CD14-positive monocyte (primary cell): ENCODE results near the gene OR5H6. TPM values are rescaled to one million over a fixed set of nuclear protein-coding genes. Genes with fewer than 3 reads are reported as not detected.

Experiments used
- DNase-seq, 3 donors: peaks; one replicate each; pipeline ENCODE4 v3.0.0-alpha.2; 2011 to 2022
- H2AFZ ChIP-seq: 2 replicates; pipeline ENCODE4 v1.6.0; 2012; ENCODE audit warnings: mild to moderate bottlenecking, low read depth, low read length, inconsistent platforms; ENCODE audit not compliant: insufficient read depth, poor library complexity, severe bottlenecking
- H3K27ac ChIP-seq, 2 donors: 1 replicate in 1 of 2; 2 replicates in 1 of 2; pipeline ENCODE4 v1.5.1; 2012 to 2013; ENCODE audit warnings: low read length in 2 of 2, control low read depth in 1 of 2, inconsistent platforms in 1 of 2, low read depth in 1 of 2, mild to moderate bottlenecking in 1 of 2
- H3K27me3 ChIP-seq, 2 donors: one replicate each; pipeline versions ENCODE4 v1.6.0 to v1.6.1; 2011 to 2013; ENCODE audit warnings: low read length in 2 of 2; ENCODE audit not compliant: control insufficient read depth in 2 of 2, insufficient read depth in 2 of 2
- H3K36me3 ChIP-seq, 2 donors: replicated peaks in 1 of 2; 1 replicate in 1 of 2; 2 replicates in 1 of 2; pipeline versions ENCODE4 v1.5.1 to v1.6.1; 2012 to 2013; ENCODE audit warnings: low read length in 2 of 2, control low read depth in 1 of 2, inconsistent platforms in 1 of 2, mild to moderate bottlenecking in 1 of 2; ENCODE audit not compliant: insufficient read depth in 2 of 2, control insufficient read depth in 1 of 2
- H3K4me1 ChIP-seq, 2 donors: 1 replicate in 1 of 2; 2 replicates in 1 of 2; pipeline versions ENCODE4 v1.5.1 to v1.6.1; 2012 to 2013; ENCODE audit warnings: low read length in 2 of 2, control low read depth in 1 of 2, inconsistent platforms in 1 of 2, mild to moderate bottlenecking in 1 of 2, moderate library complexity in 1 of 2; ENCODE audit not compliant: insufficient read depth in 2 of 2, control insufficient read depth in 1 of 2
- H3K4me2 ChIP-seq: replicated peaks from 2 replicates; pipeline ENCODE3; 2012; ENCODE audit warnings: low read length, moderate library complexity, mild to moderate bottlenecking; ENCODE audit not compliant: poor library complexity, severe bottlenecking; ENCODE audit errors: extremely low read depth
- H3K4me3 ChIP-seq, 3 experiments: fragments of 200-600 bp in 1 of 3; sonication (generic) in 1 of 3; replicated peaks in 1 of 3; 1 replicate in 2 of 3; 2 replicates in 1 of 3; pipeline ENCODE4 v1.5.1; 2011 to 2013; ENCODE audit warnings: low read length in 3 of 3, mild to moderate bottlenecking in 3 of 3, control low read depth in 2 of 3, low read depth in 2 of 3, inconsistent platforms in 1 of 3, moderate library complexity in 1 of 3
- H3K79me2 ChIP-seq: 2 replicates; pipeline ENCODE4 v1.6.0; 2012; ENCODE audit warnings: mild to moderate bottlenecking, control low read depth, inconsistent platforms, low read length, moderate library complexity; ENCODE audit not compliant: insufficient read depth
- H3K9ac ChIP-seq: 2 replicates; pipeline ENCODE4 v1.6.0; 2017; ENCODE audit warnings: low read length, mild to moderate bottlenecking; ENCODE audit not compliant: insufficient read depth, poor library complexity, severe bottlenecking
- H3K9me3 ChIP-seq, 2 donors: replicated peaks in 1 of 2; 1 replicate in 1 of 2; 2 replicates in 1 of 2; pipeline versions ENCODE4 v1.5.1 to v1.6.1; 2012 to 2013; ENCODE audit warnings: low read length in 2 of 2, control low read depth in 1 of 2; ENCODE audit not compliant: control insufficient read depth in 1 of 2, insufficient read depth in 1 of 2
- H4K20me1 ChIP-seq: 2 replicates; pipeline ENCODE4 v1.6.0; 2012; ENCODE audit warnings: mild to moderate bottlenecking, low read length, control low read depth, moderate library complexity; ENCODE audit not compliant: insufficient read depth
- H3K27ac Mint-ChIP-seq, 7 donors: one replicate each; pipeline ENCODE4 v1.8.0; 2020; ENCODE audit warnings: mild to moderate bottlenecking in 7 of 7, mixed read lengths in 7 of 7, moderate library complexity in 6 of 7, inconsistent platforms in 2 of 7
- H3K27me3 Mint-ChIP-seq, 3 donors: one replicate each; pipeline ENCODE4 v1.8.0; 2021 to 2022; ENCODE audit warnings: low read depth in 3 of 3, mild to moderate bottlenecking in 3 of 3, mixed read lengths in 3 of 3, moderate library complexity in 3 of 3, inconsistent platforms in 1 of 3
- H3K36me3 Mint-ChIP-seq, 2 donors: one replicate each; pipeline ENCODE4 v1.8.0; 2020; ENCODE audit warnings: mixed read lengths in 2 of 2, inconsistent platforms in 1 of 2, mild to moderate bottlenecking in 1 of 2
- H3K4me1 Mint-ChIP-seq: one replicate; pipeline ENCODE4 v1.8.0; 2020; ENCODE audit warnings: mild to moderate bottlenecking, mixed read lengths
- H3K4me3 Mint-ChIP-seq, 2 donors: one replicate each; pipeline ENCODE4 v1.8.0; 2020; ENCODE audit warnings: mild to moderate bottlenecking in 2 of 2, mixed read lengths in 2 of 2, moderate library complexity in 1 of 2
- H3K9me3 Mint-ChIP-seq, 7 donors: one replicate each; pipeline ENCODE4 v1.8.0; 2020 to 2022; ENCODE audit warnings: mixed read lengths in 7 of 7, mild to moderate bottlenecking in 6 of 7, moderate library complexity in 6 of 7, inconsistent platforms in 2 of 7
- CTCF ChIP-seq: fragments of 200-600 bp; IDR thresholded peaks from one replicate; pipeline ENCODE4 v1.8.0; 2022; ENCODE audit warnings: antibody characterized with exemption, mild to moderate bottlenecking
- WGBS: methylation state at CpG from one replicate; pipeline ENCODE4 v1.1.5; 2013; ENCODE audit warnings: missing lambda C conversion rate; ENCODE audit not compliant: insufficient coverage; 5-methylcytosine and 5-hydroxymethylcytosine counted together
- intact Hi-C, 2 donors: fragments of 100-400 bp; cut with micrococcal nuclease; formaldehyde crosslinking; loops; one replicate each; pipeline versions ENCODE4 v1.15.0 to v1.15.1; 2023
- polyA plus RNA-seq, 3 donors: library from polyadenylated mRNA; depleted of rRNA in 1 of 3; unstranded in 2 of 3; stranded (reverse) in 1 of 3; fragments of 300-500 nt in 2 of 3; fragments of >200 nt in 1 of 3; fragmentation: Illumina TruSeq in 2 of 3; gene quantifications; 1 replicate in 2 of 3; 2 replicates in 1 of 3; pipeline ENCODE4 v1.2.3, GENCODE V29; 2012 to 2021

The OR5H6 gene
- polyA plus RNA-seq, 3 donors: not detected

- Histone ChIP-seq H3K27ac (no peak overlapping the region), H2AFZ (no peak overlapping the region), H3K4me3 (no peak overlapping the region), H3K36me3 (no peaks in the 10 kb centered on the region), H4K20me1 (no peaks in the 10 kb centered on the region), H3K4me1 (no peaks in the 10 kb centered on the region), H3K79me2 (no peaks in the 10 kb centered on the region), H3K27me3 (no peaks in the 10 kb centered on the region), H3K4me2 (no peak overlapping the region), H3K9me3 (peaks cover 6% of the 10 kb centered on the region in 2 donors), H3K9ac (no peak overlapping the region)
- H3K4me3 Mint-ChIP-seq: no peak overlapping the region
- DNase-seq: no peak
- no peak for TF ChIP-seq CTCF
- peaks cover 2 to 7% (median 3%) of the 10 kb centered on the region in 7 donors for H3K9me3 Mint-ChIP-seq
- H3K27me3 Mint-ChIP-seq: peaks cover 0 to 2% (median 0%) of the 10 kb centered on the region in 3 donors
- intact Hi-C loops: no loop called here
- WGBS: 100% methylated on average over 1 of the region's 2 CpGs
- H3K36me3 Mint-ChIP-seq: no peaks in the 10 kb centered on the region
- H3K4me1 Mint-ChIP-seq: no peaks in the 10 kb centered on the region
- H3K27ac Mint-ChIP-seq: no peak overlapping the region
These were observed 4.3 kb upstream of the OR5H6 start for GRCh38 chr3:98259707-98260106.

- Histone ChIP-seq H3K27ac (no peak overlapping the region), H3K4me1 (no peaks in the 10 kb centered on the region), H3K36me3 (no peaks in the 10 kb centered on the region), H3K27me3 (no peaks in the 10 kb centered on the region), H3K9me3 (peaks cover 6% of the 10 kb centered on the region in 2 donors), H3K4me3 (no peak overlapping the region), H2AFZ (no peak overlapping the region), H3K79me2 (no peaks in the 10 kb centered on the region), H4K20me1 (no peaks in the 10 kb centered on the region), H3K4me2 (no peak overlapping the region), H3K9ac (no peak overlapping the region)
- H3K36me3 Mint-ChIP-seq: no peaks in the 10 kb centered on the region
- WGBS: no CpG with 5 or more reads among the region's 2 CpGs
- DNase-seq: no peak
- intact Hi-C loops: no loop called here
- no peaks in the 10 kb centered on the region for H3K27me3 Mint-ChIP-seq
- H3K4me3 Mint-ChIP-seq: no peak overlapping the region
- no peak for TF ChIP-seq CTCF
- H3K27ac Mint-ChIP-seq: no peak overlapping the region
- peaks cover 2 to 7% (median 3%) of the 10 kb centered on the region in 7 donors for H3K9me3 Mint-ChIP-seq
- H3K4me1 Mint-ChIP-seq: no peaks in the 10 kb centered on the region
These were observed 2.0 kb upstream of the OR5H6 start for GRCh38 chr3:98262046-98262445.
